Karpas-422 (cell line): ENCODE measurements around the gene HCFC2. TPM values are rescaled to one million over a fixed set of nuclear protein-coding genes. Genes with fewer than 3 reads are reported as not detected.

Experiments used
- small RNA-seq: library from RNA; depleted of rRNA; stranded (forward); fragments of <200 nt; gene quantifications from one replicate; pipeline ENCODE3, GENCODE V24; 2014
- total RNA-seq: library from RNA; depleted of rRNA; stranded (reverse); fragments of >200 nt; shearing (Covaris generic); gene quantifications from 2 replicates; pipeline ENCODE4 v1.2.3, GENCODE V29; 2014; ENCODE audit warnings: low replicate concordance; rRNA removed

The HCFC2 gene
- total RNA-seq, 1 experiment from 2014 or later, result 17.2 TPM

Small RNAs within 50 kb of the gene (small RNA-seq; reads per million reads assigned to genes)
- not detected for gene RNA5SP370

Other genes with a start within 250 kb of the HCFC2 start
- 1.5 and 1.7 TPM in 2 replicates for gene NT5DC3, start 223.3 kb upstream of the HCFC2 start, total RNA-seq
- gene HSP90B1, start 134.1 kb upstream of the HCFC2 start, total RNA-seq, result 327 and 334 TPM in 2 replicates
- gene TDG, start 98.7 kb upstream of the HCFC2 start, total RNA-seq, result 28.0 and 38.9 TPM in 2 replicates
- gene GLT8D2, start 14.3 kb upstream of the HCFC2 start, total RNA-seq, result not detected in 2 replicates
- 15.5 and 27.0 TPM in 2 replicates for gene NFYB, start 73.7 kb downstream of the HCFC2 start, total RNA-seq
- gene TXNRD1, start 151.2 kb downstream of the HCFC2 start, total RNA-seq, result 54.6 and 69.4 TPM in 2 replicates
- gene EID3, start 239.2 kb downstream of the HCFC2 start, total RNA-seq, result 1.5 and 2.7 TPM in 2 replicates